ENCODE data around the gene CEP164.

The CEP164 gene

DNA sequence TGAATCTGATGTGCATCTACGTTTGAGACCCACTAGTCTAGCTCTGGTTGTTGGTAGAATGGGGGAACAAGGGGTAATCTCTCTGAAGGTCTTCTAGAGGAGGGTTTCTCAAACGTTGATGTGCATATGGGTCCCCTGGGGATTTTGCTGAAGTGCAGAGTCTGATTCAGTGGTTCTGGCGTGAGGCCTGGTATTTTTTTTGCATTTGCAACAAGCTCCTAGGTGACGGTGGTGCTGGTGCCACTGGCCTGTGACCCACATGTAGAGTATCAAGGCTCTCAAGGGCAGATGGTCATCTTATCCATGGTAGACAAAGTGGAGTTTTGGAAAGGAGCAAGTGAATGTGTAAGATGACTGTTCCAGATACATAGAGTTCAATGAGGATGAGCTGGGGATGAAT, 97.1 kb downstream of the CEP164 start:
- DNase-seq: no peak

DNA sequence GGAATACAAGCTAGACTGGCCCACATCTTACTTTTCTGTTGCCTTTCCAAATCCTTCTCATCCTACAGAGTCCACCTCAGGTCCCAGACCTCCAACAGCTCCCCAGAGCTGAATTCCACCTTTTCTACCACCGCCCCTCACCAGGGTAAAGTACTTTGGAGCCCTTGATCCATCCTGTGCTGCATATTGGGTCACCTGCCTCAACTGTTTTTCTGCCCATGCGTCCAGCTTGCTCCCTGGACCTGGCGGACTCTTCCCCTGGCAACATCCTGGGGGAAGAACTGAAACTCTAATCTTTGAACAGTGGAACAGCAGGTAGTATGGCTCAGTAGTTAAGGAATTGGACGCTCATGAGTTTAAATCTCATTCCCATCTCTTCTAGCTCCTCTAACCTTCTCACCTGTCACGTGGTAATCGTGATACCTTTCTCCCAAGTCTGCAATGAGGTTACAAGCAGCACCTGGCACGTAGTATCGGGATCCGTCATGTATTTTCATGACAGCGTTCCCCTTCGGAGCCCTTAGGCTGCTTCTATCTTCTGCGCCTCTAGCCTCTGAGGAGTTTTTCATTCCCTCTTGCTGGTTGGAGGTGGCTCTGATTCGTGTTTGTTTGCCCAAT, 98.1 kb downstream of the CEP164 start:
- DNase-seq: no peak

DNA sequence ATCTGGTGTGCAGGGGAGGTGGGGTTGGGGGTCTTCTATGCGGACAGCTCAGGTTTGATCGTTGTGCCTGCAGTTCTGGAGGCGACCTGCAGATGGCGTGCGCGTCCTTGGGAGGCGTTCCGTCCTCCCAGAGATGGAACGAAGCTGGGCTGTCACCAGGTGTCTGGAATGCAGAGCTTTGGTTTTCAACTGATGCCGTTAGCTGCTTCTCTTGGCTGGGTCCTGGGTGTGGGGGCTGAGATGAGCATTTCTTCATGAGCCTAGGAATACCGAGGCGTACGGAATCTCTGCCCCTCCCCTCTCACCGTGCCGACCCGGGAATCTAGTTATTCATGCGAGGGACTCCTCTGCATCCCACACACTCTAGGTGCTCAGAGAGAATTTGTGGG, 98.6 kb downstream of the CEP164 start:
- peak; percentile 28 for DNase-seq

DNA sequence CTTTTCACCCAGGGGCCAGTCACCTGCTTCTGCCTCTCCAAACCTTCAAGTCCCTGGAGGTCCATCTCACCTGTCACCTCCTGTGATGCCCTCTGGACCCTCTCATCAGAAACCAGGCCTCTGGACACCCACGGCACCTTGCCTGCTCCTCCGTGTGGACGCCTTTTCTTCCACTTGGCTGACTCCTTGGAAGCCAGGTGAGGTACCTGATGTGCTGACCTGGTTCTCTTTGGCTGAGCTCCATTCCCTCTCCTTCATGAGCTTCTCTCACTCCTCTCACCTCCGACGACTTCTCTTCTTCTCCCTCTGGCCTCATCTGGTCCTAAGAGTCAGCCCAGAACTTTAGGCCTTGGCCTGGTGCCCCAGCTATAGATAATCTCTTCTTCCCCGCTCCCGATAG, 99.3 kb downstream of the CEP164 start:
- no peak for DNase-seq

DNA sequence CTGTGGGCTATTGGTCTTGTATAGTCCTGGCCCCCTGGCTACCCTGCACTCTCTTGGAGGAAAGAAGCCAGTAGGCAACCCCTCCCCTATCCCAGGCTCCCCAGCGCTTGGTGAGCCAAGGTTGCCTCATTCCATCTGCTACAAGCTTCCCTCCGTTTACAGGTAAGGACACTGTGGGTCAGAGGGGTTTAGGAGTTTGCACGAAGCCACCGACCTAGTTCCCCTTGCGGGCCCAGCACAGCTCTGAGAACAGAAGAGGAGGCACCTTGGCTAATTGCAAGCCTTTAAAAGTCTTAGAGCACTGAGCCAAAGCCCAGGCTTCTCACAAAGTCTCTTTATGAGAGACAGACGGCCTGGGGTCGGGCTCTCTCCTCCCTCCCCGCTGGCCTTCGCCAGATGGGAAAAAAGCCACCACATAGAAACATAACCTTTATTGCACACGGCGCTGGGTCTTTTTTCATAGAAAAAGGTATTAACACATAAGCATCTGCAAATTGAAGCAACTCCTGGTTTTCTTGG, 99.8 kb downstream of the CEP164 start:
- DNase-seq: no peak

DNA sequence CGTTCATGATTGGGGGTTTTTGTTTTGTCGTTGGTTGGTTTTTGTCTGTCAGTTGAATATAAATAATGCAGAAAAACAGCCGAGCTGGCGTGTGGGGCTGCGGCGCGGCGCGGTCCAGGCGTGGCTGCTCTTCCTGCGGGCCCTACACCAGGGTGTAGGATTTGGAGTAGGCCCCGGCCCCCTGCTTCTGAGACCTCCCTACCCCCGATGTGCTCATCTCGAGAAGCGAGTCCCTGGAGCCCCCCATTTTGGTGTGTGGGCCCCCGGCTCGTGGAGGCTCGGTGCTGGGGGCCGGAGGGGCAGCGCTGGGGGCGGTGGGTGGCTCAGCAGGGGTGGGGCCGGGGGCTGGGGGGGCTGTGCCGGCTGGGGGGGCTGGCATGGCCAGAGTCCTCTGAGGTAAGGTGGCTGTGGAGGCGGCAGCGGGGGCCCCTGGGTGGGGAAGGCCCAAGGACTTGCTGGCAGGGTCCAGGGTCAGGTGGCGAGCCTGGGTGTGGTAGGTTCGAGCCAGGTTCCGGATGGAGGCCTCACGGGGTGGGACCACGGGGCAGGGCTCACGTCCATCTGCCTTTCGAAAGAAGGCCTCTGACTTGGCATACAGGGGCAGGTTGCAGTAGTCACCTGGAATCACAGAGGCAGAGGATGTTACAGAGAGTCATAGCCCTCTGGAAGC, 100.7 kb downstream of the CEP164 start:
- no peak for DNase-seq

DNA sequence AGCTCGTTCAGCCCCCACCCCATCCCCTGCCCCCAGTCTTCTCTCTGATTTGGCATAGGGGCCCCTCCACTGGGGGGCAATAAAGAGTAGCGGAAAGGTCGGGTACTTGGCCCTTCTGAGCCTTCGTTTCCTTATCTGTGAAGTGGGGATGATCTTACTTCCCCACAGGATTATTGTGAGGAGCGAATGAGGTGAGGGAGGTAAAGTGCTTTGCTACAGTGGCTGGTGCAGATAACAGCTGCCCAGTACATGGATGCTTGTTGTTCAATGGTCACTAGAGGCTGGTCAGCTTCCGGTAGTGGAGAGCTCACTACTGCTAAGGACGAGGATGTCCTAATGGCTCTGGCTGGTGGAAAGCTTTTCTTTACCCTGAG, 101.2 kb downstream of the CEP164 start:
- no peak for DNase-seq

DNA sequence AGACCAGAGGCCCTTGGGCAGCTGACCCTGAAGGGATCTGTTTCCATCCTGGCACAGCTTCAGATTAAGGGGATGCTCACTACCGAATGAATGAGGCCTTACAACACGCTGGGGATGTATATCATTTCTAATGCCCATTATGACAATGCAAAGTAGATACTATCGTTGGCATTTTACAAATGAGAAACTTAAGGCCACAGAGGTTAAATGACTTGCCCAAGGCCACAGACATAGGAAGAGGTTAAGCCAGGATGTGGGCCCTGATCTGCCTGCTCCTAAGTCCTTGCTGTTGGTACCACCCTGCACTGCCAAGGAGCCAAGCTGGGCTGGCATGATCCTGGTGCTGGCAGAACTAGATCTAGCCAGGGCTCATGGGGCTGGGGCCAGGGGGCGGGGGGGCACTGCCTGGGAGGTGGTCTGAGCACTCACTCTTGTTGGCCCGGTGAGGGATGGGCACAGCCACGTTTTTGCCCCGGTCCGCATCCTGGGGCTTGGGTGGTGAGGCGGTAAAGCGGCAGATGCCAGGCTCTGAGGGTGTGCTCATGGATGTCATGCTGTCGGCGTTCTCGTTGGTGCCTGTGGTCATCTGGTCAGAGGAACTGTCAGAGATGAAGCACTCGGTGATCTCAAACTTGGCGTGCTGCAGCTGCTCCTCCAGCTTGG, 102.8 kb downstream of the CEP164 start:
- DNase-seq: no peak

DNA sequence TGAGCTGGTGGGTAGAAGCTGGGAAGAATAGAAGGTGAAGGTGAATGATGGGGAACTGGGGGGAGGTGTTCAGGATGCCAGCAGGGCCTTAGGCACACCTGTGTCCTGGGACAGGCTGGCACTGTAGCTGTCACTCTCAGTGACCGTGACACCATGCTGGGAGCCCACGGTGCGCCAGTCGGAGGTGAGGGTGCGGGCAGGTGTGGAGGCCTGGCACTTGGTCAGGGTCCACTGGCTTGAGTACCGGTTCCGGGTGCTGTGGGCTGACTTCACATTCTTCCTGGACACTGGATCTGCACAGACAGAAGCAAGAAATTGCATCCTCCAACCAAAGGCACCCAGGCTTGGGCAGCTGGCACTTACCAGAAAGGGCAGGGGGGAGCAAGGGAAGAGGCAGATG, 103.8 kb downstream of the CEP164 start:
- no peak for DNase-seq

DNA sequence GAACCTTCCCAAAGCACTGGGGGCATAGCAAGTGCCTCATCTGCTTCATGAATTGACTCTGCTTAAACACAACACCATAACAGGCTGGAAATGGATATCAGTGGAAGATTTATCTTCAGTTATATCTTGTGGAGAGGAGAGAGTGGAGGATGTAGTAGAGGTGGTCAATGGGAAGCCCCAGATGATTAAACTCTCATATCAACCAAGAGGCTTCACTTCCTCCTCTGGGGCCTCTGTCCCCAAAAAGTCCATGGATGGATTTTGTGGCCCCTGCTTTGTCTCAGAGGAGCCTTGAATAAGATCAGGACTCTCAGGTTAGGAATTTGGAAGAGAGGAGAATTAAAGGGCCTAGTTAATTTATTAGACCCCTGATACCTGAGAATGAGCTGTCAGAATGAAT, 106.1 kb downstream of the CEP164 start:
- DNase-seq: no peak

DNA sequence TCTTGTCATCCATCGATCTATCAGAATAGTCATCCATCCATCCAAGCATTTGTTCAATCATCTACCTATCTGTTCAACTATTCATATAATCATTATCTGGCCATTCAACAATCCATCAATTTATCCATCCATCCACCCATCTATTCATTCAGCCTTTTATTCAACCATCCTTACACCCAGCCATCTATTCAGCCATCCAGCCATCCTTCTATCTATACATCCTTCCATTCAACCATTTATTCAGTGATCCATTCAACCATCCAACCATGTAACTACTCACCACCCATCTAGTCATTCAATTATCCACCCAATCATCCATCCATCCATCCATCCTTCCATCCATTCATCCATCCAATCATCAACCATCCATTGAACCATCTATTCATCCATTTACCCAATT, 106.8 kb downstream of the CEP164 start:
- DNase-seq: no peak

DNA sequence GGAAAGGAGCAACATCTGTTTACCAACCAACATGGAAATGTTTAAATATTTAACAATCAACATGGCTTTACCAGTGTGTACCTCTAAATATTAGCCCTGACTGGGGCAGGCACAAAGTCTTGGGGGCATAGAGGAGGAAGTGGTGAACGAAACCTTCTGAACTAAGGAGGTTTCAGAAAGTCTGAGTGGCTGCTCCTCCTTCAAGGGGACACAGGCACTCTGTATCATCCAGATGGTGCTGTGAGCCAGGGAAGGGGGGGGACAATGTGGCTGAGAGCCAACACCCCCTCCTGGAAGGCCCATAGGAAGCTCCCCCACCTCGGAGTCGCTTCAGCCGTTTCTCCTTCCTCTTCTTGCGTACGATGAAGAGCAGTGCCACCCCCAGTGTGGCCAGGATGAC, 107.7 kb downstream of the CEP164 start:
- DNase-seq: no peak

DNA sequence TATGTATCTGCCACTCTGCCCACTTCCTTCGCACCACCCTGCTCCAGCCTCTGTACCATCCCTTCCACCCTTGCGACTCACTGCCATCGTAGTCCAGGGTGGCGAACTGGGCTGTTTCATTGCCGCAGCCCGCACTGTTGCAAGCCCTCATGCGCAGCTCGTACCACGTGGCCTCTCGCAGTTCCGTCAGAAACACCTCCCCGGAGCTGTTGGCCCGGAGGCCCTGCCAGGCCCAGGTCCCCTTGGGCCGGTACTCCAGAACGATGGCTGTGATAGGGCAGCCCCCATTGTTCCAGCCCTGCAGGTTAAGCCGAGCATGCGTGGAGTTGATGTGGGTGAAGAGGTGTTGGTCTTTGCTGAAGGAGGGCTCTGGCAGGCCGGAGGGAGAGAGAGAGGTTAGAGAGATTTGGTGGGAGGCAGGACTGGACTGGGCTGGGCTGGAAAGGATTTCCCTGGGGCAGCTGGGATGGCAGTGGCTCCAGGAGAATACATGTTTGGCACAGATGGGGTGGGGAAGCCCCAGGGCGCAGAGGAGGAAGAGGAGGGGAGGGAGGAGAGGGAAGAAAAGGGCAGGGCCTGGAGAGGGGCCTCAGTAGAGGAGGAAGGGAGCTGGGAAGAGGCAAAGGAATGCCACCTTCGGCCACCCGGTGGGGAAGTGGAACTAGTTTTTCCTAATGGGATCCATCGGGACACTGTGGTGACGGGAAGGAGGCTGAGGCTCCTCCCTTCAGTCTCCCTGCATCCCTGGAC, 109.6 kb downstream of the CEP164 start:
- no peak for DNase-seq

DNA sequence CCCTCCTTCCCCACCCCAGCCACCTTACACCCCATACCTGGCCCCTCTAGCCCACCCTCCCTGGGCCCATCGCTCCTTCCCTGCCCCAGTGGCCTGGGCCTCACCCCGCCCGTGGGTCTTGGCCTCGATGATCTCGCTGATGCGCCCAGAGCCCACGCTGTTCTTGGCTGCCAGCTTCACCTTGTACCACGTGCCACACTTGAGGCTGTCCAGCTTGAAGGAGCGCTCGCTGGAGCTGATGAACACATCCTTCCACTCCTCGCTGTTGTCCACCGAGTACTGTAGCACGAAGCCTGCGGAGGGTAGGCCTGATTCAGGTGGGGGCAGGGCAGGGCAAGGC, 110.1 kb downstream of the CEP164 start:
- no peak for DNase-seq

DNA sequence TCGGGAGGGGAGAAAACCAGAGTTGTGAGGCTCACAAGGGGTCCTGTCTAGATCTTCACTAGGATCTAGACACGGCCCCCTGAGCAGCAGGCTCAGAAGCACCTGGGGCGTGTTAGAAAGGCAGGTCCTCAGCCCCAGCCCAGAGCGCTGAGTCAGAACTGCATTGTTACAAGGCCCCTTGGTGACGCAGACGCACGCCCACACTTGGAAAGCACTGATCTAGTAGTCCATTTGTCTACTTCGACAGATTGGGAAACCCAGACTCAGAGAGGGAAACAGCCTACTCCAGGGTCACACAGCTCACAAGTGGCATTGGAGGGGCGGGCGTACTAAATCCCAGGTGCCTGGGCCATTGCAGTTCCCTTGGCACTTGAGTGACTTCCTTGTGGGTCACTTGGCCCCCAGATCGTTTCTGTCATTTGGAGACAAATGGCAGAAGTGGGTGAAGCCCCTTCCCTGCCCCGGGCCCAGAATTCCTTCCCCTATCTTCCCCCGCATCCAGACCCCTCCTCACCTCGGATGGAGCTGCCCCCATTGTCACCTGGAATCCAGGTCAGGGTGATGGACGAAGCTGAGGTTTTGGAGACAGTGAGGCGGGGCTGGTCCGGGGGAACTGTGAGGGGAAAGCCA, 110.8 kb downstream of the CEP164 start:
- no peak for DNase-seq

DNA sequence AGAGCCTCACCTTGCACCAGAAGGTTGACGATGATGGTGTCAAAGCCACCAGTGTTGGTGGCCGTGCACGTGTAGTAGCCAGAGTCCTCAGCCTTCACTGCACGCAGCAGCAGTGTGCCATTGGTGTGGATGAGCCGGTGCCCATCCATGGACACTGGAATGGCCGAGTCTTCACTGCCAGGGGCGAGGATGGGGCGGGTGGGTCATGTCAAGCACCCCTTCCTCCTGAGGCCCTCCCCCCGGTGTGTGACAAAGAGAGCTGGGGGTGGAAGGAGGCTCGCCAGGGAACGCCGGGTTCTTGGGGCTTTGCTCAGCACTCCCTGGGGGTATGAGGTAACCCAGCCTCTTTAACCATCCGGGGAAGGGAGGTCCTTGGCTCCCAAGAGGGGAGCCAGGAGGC, 111.6 kb downstream of the CEP164 start:
- DNase-seq: no peak

DNA sequence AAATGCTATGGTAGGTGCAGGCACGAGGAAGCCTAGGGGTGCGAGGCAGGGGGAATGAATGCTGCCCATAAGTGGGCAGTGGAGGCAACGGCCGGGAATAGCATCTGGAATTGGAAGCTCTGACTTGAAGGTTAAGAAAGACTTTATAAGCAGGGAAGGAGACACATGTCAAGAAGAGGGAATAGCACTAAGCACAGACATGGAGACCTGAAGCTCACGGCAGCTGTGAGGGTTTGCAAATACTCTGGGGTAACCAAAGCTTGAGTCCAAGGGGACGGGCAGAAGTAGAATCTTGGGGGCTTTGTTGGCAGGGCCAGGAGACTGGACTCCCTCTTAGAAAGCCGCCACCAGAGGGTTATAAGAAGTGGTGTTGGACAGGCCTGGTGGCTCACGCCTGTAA, 112.6 kb downstream of the CEP164 start:
- no peak for DNase-seq

DNA sequence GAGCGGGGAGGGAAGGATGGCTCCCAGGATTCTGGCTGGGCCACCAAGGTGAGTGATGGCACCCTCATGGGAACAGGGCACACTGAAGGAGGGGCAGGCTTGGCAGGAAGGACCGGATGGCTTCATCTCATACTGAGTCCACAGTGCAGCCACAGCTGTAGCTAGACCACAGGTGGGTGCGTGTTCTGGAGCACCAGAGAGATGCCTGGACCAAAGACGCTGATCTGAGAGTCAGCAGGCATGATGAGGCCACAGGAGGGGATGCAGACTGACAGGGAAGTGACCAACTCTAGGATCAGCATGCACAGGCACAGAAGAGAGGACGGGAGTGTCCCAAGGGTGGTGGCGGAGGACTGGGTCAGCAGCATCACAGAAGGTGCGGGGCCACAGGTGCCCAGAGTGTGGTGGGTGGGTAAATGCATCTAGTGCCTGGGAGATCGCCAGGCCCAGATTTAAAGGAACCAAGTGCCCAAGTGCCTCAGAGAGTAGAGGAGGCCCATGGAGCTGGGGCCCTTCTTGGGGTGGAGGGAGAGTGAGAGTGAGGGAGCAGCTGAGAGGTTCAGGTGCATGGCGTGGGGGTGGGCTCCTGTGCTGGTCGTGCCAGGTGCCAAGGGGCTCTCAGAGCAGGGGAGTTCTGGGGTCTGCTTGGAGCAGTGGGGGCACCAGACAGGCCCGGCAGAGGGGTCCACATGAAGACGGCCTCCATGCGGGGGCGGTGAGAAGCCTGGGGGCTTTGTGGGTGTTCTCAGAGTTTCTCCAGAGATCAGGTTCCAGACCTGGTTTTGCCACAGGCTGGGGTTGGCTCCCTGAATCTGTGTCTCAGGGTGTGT, 113.7 kb downstream of the CEP164 start:
- DNase-seq: no peak

DNA sequence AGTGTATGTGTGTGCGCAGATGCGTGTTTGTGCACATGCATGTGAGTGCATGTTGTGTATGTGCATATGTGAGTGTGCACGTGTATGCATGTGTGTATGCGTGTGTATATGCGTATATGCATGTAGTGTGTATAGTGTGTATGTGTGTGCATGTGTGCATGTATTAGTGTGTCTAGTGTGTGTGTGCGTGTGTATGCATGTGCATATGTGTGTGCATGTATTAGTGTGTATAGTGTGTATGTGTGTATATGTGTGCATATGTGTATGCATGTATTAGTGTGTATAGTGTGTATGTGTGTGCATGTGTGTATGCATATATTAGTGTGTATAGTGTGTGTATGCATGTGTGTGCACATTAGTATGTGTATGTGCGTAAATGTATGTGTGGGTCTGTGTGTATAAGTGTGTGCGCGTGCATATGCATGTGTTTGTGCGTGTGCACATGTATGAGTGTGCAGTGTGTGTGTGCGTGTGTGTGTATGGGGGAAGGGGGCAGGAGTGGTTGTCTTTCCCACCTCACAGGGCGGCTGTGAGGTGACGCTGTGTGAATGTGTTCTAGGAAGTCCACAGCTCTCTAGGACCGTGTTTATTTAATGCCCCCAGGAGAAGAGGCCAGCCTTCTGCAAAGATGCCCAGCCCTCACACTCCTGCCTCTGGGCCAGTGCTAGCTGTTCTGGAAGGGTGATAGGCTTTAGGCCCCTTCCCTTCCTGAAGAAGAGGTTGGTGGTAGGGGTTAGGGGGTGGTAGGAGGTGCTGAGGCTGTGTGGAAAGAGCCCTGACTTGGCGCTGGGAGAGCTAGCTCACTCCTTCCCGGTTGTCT, 114.6 kb downstream of the CEP164 start:
- no peak for DNase-seq

DNA sequence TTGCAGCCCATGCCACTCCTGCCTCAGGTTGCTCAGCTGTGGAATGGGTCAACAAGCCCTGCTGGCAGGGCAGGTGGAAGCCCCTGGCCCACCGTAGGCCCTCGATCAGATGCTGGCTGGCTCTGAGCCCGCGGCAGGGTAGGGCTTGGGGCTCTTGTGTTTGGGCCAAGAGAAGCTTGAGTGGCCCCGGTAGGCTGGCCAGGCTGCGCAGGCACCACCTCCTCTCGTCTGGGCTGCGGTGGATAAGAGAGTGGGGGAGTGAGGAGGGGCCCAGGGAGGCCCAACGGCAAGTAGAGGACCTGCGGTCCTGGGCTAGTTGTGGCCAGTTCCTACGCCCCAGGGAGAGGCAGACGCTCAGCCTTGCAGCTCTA, 115.2 kb downstream of the CEP164 start:
- no peak for DNase-seq
